GM21619 (cell line): ENCODE measurements around the gene ARHGAP40.

ENCODE experiments used
- ATAC-seq: cut with Tn5 transposase; IDR thresholded peaks from one replicate; pipeline ENCODE4 v1.9.1; 2021; ENCODE audit not compliant: unreplicated experiment

The ARHGAP40 gene

GRCh38 chr20:38601216-38602184 lies at the start of gene ARHGAP40:
Gene ARHGAP40, plus strand, starts transcription at chr20:38601809.
- ATAC-seq: no peak

GRCh38 chr20:38554986-38555385 lies 46.6 kb upstream of the ARHGAP40 start:
- ATAC-seq: no peak

GRCh38 chr20:38555395-38555794 lies 46.2 kb upstream of the ARHGAP40 start:
- ATAC-seq: no peak

GRCh38 chr20:38557174-38557573 lies 44.4 kb upstream of the ARHGAP40 start:
- ATAC-seq: no peak

- ATAC-seq: no peak
Measured at GRCh38 chr20:38558596-38559360, 42.8 kb upstream of the ARHGAP40 start.

GRCh38 chr20:38559764-38560163 lies 41.8 kb upstream of the ARHGAP40 start:
- ATAC-seq: no peak

- no peak for ATAC-seq
Measured at GRCh38 chr20:38563802-38564431, 37.7 kb upstream of the ARHGAP40 start.

GRCh38 chr20:38564680-38565079 lies 36.9 kb upstream of the ARHGAP40 start:
- no peak for ATAC-seq

GRCh38 chr20:38566036-38566598 lies 35.5 kb upstream of the ARHGAP40 start:
- ATAC-seq: no peak

- no peak for ATAC-seq
Measured at GRCh38 chr20:38569747-38570525, 31.7 kb upstream of the ARHGAP40 start.

- no peak for ATAC-seq
Measured at GRCh38 chr20:38573413-38573812, 28.2 kb upstream of the ARHGAP40 start.

- no peak for ATAC-seq
Measured at GRCh38 chr20:38579219-38579910, 22.2 kb upstream of the ARHGAP40 start.

- no peak for ATAC-seq
Measured at GRCh38 chr20:38579921-38580320, 21.7 kb upstream of the ARHGAP40 start.

GRCh38 chr20:38581013-38581412 lies 20.6 kb upstream of the ARHGAP40 start, which contains the start of gene ADIG:
Gene ADIG, plus strand, starts transcription at chr20:38581197. Its CDS starts 54 bp downstream, at chr20:38581251.
- ATAC-seq: no peak

- ATAC-seq: no peak
Measured at GRCh38 chr20:38581830-38582358, 19.7 kb upstream of the ARHGAP40 start.

- ATAC-seq: no peak
Measured at GRCh38 chr20:38583306-38583705, 18.3 kb upstream of the ARHGAP40 start.

- ATAC-seq: no peak
Measured at GRCh38 chr20:38584099-38584763, 17.4 kb upstream of the ARHGAP40 start.

GRCh38 chr20:38585404-38586180 lies 16.0 kb upstream of the ARHGAP40 start:
- ATAC-seq: no peak
